Measurements from ENCODE around the gene SNX24.

SNX24 gene

GRCh38 chr5:123007754-123008153 lies 162.3 kb downstream of the SNX24 start:
- H3K4me1 Mint-ChIP-seq, result no peaks in the 10 kb centered on the region
- no peaks in the 10 kb centered on the region for H3K27me3 Mint-ChIP-seq (ENCODE audit: low read depth)
- no peak overlapping the region for H3K4me3 Mint-ChIP-seq
- TF ChIP-seq CTCF (IDR thresholded peaks at IDR 0.05; ENCODE audit: unreplicated experiment in 3 of 3), result no peak
- H3K36me3 Mint-ChIP-seq (ENCODE audit: low read depth), result peaks cover 17% of the 10 kb centered on the region
- H3K27ac Mint-ChIP-seq, result no peak overlapping the region
- H3K9me3 Mint-ChIP-seq, result no peaks in the 10 kb centered on the region

- no peak overlapping the region for H3K4me3 Mint-ChIP-seq
- H3K9me3 Mint-ChIP-seq, result peaks cover 5% of the 10 kb centered on the region
- H3K27me3 Mint-ChIP-seq (ENCODE audit: low read depth), result peaks cover 4% of the 10 kb centered on the region
- no peak for TF ChIP-seq CTCF (IDR thresholded peaks at IDR 0.05; ENCODE audit: unreplicated experiment in 3 of 3)
- peaks cover 7% of the 10 kb centered on the region for H3K36me3 Mint-ChIP-seq (ENCODE audit: low read depth)
- no peak overlapping the region for H3K27ac Mint-ChIP-seq
- no peaks in the 10 kb centered on the region for H3K4me1 Mint-ChIP-seq
These were observed 166.9 kb downstream of the SNX24 start for GRCh38 chr5:123012321-123012720.

- Mint-ChIP-seq H3K36me3 (ENCODE audit: low read depth) (no peaks in the 10 kb centered on the region), H3K9me3 (peaks cover 9% of the 10 kb centered on the region), H3K4me1 (no peaks in the 10 kb centered on the region), H3K4me3 (no peak overlapping the region), H3K27ac (no peak overlapping the region), H3K27me3 (ENCODE audit: low read depth) (peaks cover 4% of the 10 kb centered on the region)
- TF ChIP-seq CTCF (IDR thresholded peaks at IDR 0.05; ENCODE audit: unreplicated experiment in 3 of 3), result no peak
These were observed 169.3 kb downstream of the SNX24 start for GRCh38 chr5:123014689-123015088.

- Mint-ChIP-seq H3K4me1 (no peaks in the 10 kb centered on the region), H3K27me3 (ENCODE audit: low read depth) (peaks cover 19% of the 10 kb centered on the region), H3K36me3 (ENCODE audit: low read depth) (peaks cover 16% of the 10 kb centered on the region), H3K27ac (peak overlapping the region in 1 of 3 experiments; percentile 14), H3K4me3 (no peak overlapping the region), H3K9me3 (no peaks in the 10 kb centered on the region)
- TF ChIP-seq CTCF (IDR thresholded peaks at IDR 0.05; ENCODE audit: unreplicated experiment in 3 of 3), result no peak
These were observed 182.8 kb downstream of the SNX24 start for GRCh38 chr5:123028222-123028621.

- Mint-ChIP-seq H3K36me3 (ENCODE audit: low read depth) (peaks cover 4% of the 10 kb centered on the region), H3K9me3 (no peaks in the 10 kb centered on the region), H3K27ac (no peak overlapping the region), H3K4me1 (peaks cover 12% of the 10 kb centered on the region), H3K4me3 (no peak overlapping the region), H3K27me3 (ENCODE audit: low read depth) (peaks cover 52% of the 10 kb centered on the region)
- TF ChIP-seq CTCF (IDR thresholded peaks at IDR 0.05; ENCODE audit: unreplicated experiment in 3 of 3), result no peak
These were observed 187.8 kb downstream of the SNX24 start for GRCh38 chr5:123033157-123033671.

- TF ChIP-seq CTCF (IDR thresholded peaks at IDR 0.05; ENCODE audit: unreplicated experiment in 3 of 3), result no peak
- no peaks in the 10 kb centered on the region for H3K36me3 Mint-ChIP-seq (ENCODE audit: low read depth)
- H3K27me3 Mint-ChIP-seq (ENCODE audit: low read depth), result peaks cover 60% of the 10 kb centered on the region
- H3K27ac Mint-ChIP-seq, result peak overlapping the region in 2 of 3 experiments; percentile 9 to 31
- peak overlapping the region; percentile 86 to 87 (median 86) for H3K4me3 Mint-ChIP-seq
- H3K9me3 Mint-ChIP-seq, result no peaks in the 10 kb centered on the region
- peaks cover 12% of the 10 kb centered on the region for H3K4me1 Mint-ChIP-seq
These were observed 190.0 kb downstream of the SNX24 start for GRCh38 chr5:123035360-123035917.
